Caco-2 (cell line): ENCODE data around the gene ARSK. TPM values are rescaled to one million over a fixed set of nuclear protein-coding genes. Genes with fewer than 3 reads are reported as not detected.

Experiments used
- BruUV-seq: library from RNA; stranded (reverse); fragments of 400-500 nt; replicated peaks from 2 replicates; lab custom pipeline; 2021; lab: Mats Ljungman, UMichigan
- CTCF ChIA-PET: fragments of 300-600 bp; sonication (Branson Sonifier 250); formaldehyde crosslinking; loops from one replicate; lab custom pipeline; 2022; ENCODE audit warnings: antibody characterized with exemption; lab: Charles Lee
- POLR2A ChIA-PET: fragments of 300-600 bp; sonication (Branson Sonifier 250); formaldehyde crosslinking; loops from one replicate; lab custom pipeline; 2022; ENCODE audit warnings: antibody characterized with exemption; lab: Charles Lee
- DNase-seq, 2 experiments: peaks; one replicate each; pipeline versions ENCODE4 v3.0.0 to v3.0.0-alpha.2; 2020 to 2022
- H3K27me3 ChIP-seq: replicated peaks from 2 replicates; pipeline ENCODE4 v1.6.0; 2011; ENCODE audit warnings: low read length; ENCODE audit not compliant: control insufficient read depth, insufficient read depth
- H3K36me3 ChIP-seq: 2 replicates; pipeline ENCODE4 v1.5.1; 2011; ENCODE audit warnings: low read length; ENCODE audit not compliant: control insufficient read depth, insufficient read depth
- H3K4me1 ChIP-seq: fragments of 250-450 bp; sonication (Bioruptor Pico); 2 replicates; pipeline ENCODE4 v1.5.1; 2020; ENCODE audit warnings: mild to moderate bottlenecking
- H3K4me3 ChIP-seq: 2 replicates; pipeline ENCODE4 v1.5.1; 2011; ENCODE audit warnings: low read depth, mild to moderate bottlenecking, control low read depth, low read length
- H3K9me3 ChIP-seq: fragments of 250-450 bp; sonication (Bioruptor Pico); 2 replicates; pipeline ENCODE4 v1.5.1; 2020; ENCODE audit warnings: mild to moderate bottlenecking, moderate library complexity
- H3K27ac Mint-ChIP-seq: one replicate; pipeline ENCODE4 v1.8.0; 2022; ENCODE audit warnings: mixed read lengths; ENCODE audit not compliant: unreplicated experiment
- H3K27me3 Mint-ChIP-seq: one replicate; pipeline ENCODE4 v1.8.0; 2022; ENCODE audit warnings: mixed read lengths; ENCODE audit not compliant: insufficient read depth, unreplicated experiment
- H3K36me3 Mint-ChIP-seq: one replicate; pipeline ENCODE4 v1.8.0; 2022; ENCODE audit warnings: mild to moderate bottlenecking, mixed read lengths; ENCODE audit not compliant: insufficient read depth, unreplicated experiment
- H3K4me1 Mint-ChIP-seq: one replicate; pipeline ENCODE4 v1.8.0; 2022; ENCODE audit warnings: low read depth, mixed read lengths; ENCODE audit not compliant: unreplicated experiment
- H3K4me3 Mint-ChIP-seq: one replicate; pipeline ENCODE4 v1.8.0; 2022; ENCODE audit warnings: mild to moderate bottlenecking, moderate library complexity, mixed read lengths; ENCODE audit not compliant: unreplicated experiment
- H3K9me3 Mint-ChIP-seq: one replicate; pipeline ENCODE4 v1.8.0; 2022; ENCODE audit warnings: mixed read lengths; ENCODE audit not compliant: unreplicated experiment
- intact Hi-C: fragments of 100-400 bp; cut with micrococcal nuclease; formaldehyde crosslinking; loops from one replicate; pipeline ENCODE4 v1.10.0; 2022; ENCODE audit not compliant: unreplicated experiment
- total RNA-seq: library from RNA; stranded (reverse); gene quantifications from 2 replicates; pipeline ENCODE4 v1.2.3, GENCODE V29; 2022
- TF ChIP-seq, protein P1 (sequence below), 2 experiments: fragments of 200-600 bp in 1 of 2; IDR thresholded peaks; 1 replicate in 1 of 2; 2 replicates in 1 of 2; pipeline versions ENCODE4 v1.5.1 to v1.8.0; 2011 to 2022; ENCODE audit warnings: antibody characterized with exemption in 1 of 2, control low read depth in 1 of 2, inconsistent platforms in 1 of 2, low read depth in 1 of 2, low read length in 1 of 2, mild to moderate bottlenecking in 1 of 2, moderate library complexity in 1 of 2; ENCODE audit not compliant: insufficient read depth in 1 of 2, severe bottlenecking in 1 of 2, unreplicated experiment in 1 of 2

ARSK gene
- total RNA-seq, 1 experiment from 2014 or later, result 5.0 TPM

DNA sequence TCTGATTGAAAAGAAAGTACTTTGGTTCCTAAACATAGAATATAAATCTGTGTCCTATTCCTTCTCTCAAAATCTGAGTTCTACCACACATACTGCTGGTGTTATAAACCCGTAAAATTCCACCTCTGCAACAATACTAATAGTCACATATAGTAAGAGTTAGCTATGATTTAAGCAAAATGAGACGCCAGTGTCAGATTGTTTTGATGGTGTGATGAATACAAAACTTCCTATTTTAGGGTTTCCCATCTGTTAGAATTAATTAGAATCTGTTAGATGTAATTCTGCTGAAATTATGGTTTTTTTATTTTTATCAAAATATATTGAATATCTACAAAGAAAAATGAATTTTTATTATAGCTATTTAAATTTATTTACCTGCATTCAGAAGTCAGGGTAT is 26.7 kb downstream of the ARSK start:
- H3K27me3 ChIP-seq, result no peaks in the 10 kb centered on the region
- Mint-ChIP-seq H3K27me3 (no peaks in the 10 kb centered on the region), H3K9me3 (no peaks in the 10 kb centered on the region), H3K36me3 (no peaks in the 10 kb centered on the region), H3K27ac (no peak overlapping the region), H3K4me1 (no peaks in the 10 kb centered on the region), H3K4me3 (no peak overlapping the region)
- no peaks in the 10 kb centered on the region for H3K9me3 ChIP-seq
- ChIA-PET POLR2A (no interaction called here), CTCF (no interaction called here)
- no peak for DNase-seq
- H3K4me1 ChIP-seq, result no peaks in the 10 kb centered on the region
- BruUV-seq, result no TSS peak
- intact Hi-C loops, result no loop called here
- TF ChIP-seq, protein P1, sequence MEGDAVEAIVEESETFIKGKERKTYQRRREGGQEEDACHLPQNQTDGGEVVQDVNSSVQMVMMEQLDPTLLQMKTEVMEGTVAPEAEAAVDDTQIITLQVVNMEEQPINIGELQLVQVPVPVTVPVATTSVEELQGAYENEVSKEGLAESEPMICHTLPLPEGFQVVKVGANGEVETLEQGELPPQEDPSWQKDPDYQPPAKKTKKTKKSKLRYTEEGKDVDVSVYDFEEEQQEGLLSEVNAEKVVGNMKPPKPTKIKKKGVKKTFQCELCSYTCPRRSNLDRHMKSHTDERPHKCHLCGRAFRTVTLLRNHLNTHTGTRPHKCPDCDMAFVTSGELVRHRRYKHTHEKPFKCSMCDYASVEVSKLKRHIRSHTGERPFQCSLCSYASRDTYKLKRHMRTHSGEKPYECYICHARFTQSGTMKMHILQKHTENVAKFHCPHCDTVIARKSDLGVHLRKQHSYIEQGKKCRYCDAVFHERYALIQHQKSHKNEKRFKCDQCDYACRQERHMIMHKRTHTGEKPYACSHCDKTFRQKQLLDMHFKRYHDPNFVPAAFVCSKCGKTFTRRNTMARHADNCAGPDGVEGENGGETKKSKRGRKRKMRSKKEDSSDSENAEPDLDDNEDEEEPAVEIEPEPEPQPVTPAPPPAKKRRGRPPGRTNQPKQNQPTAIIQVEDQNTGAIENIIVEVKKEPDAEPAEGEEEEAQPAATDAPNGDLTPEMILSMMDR (IDR thresholded peaks at IDR 0.05; ENCODE audit: insufficient read depth in 1 of 2, low read depth in 1 of 2, low read length in 1 of 2, severe bottlenecking in 1 of 2, unreplicated experiment in 1 of 2), result no peak
- H3K36me3 ChIP-seq, result no peaks in the 10 kb centered on the region
- H3K4me3 ChIP-seq, result no peak overlapping the region

DNA sequence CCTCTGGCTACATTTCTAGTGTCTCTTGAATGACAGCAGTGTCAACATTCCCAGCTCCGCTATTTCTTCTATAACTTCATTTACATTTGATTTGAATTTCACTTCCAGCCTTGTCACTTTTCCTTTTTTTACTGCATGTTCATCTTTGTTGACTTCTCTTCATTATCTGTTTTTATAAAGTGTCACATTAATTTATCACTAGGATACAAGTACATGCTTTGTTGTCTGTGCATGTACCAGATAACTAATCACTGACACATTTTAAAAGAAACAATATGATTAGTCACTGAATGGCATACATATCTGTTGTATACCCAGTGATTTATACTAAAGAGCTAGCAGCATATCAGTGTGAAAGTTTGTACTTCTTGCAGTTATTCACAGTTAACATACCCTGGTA is 29.1 kb downstream of the ARSK start:
- CTCF ChIA-PET, result no interaction called here
- TF ChIP-seq, protein P1 (IDR thresholded peaks at IDR 0.05; ENCODE audit: insufficient read depth in 1 of 2, low read depth in 1 of 2, low read length in 1 of 2, severe bottlenecking in 1 of 2, unreplicated experiment in 1 of 2), result no peak
- no peaks in the 10 kb centered on the region for H3K36me3 Mint-ChIP-seq
- POLR2A ChIA-PET, result no interaction called here
- H3K4me3 ChIP-seq, result no peak overlapping the region
- intact Hi-C loops, result no loop called here
- H3K27me3 Mint-ChIP-seq, result no peaks in the 10 kb centered on the region
- no peaks in the 10 kb centered on the region for H3K9me3 Mint-ChIP-seq
- no TSS peak for BruUV-seq
- H3K27me3 ChIP-seq, result no peaks in the 10 kb centered on the region
- no peaks in the 10 kb centered on the region for H3K36me3 ChIP-seq
- DNase-seq, result no peak
- no peaks in the 10 kb centered on the region for H3K4me1 Mint-ChIP-seq
- no peaks in the 10 kb centered on the region for H3K4me1 ChIP-seq
- H3K4me3 Mint-ChIP-seq, result no peak overlapping the region
- H3K27ac Mint-ChIP-seq, result no peak overlapping the region
- H3K9me3 ChIP-seq, result no peaks in the 10 kb centered on the region

DNA sequence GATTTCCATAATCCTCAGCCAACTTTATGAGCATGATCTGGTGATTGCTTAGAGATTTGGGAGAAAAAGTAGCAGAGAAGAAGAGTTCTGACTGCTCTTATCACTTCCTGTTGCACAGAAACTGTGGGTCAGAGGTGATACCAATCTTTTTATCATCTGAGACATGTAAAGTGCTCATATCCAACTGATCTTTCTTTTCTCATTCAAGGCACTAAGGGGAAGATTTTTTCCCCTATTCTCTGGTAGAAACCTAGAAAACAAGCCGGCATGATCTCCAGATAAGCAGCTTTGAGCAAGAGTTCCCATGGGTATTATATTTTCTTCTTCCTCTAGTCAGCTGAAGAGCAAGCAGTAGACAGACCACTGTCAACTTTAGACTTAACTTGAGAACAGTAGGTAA is 36.0 kb downstream of the ARSK start:
- intact Hi-C loops, result loop anchor here (1.0 kb wide), 1 partner anchor 13 kb away; no protein-coding TSS in a partner anchor
- Mint-ChIP-seq H3K27me3 (no peaks in the 10 kb centered on the region), H3K27ac (no peak overlapping the region)

More for the DNA sequence above, 36.0 kb downstream of the ARSK start:
- Mint-ChIP-seq H3K36me3 (no peaks in the 10 kb centered on the region), H3K9me3 (no peaks in the 10 kb centered on the region), H3K4me3 (no peak overlapping the region), H3K4me1 (peaks cover 8% of the 10 kb centered on the region)
- BruUV-seq, result no TSS peak
- Histone ChIP-seq H3K9me3 (no peaks in the 10 kb centered on the region), H3K36me3 (no peaks in the 10 kb centered on the region), H3K27me3 (no peaks in the 10 kb centered on the region), H3K4me3 (no peak overlapping the region), H3K4me1 (peaks cover 6% of the 10 kb centered on the region; the same call in 1 of the 2 replicates)
- CTCF ChIA-PET, result no interaction called here
- TF ChIP-seq, protein P1 (IDR thresholded peaks at IDR 0.05; ENCODE audit: insufficient read depth in 1 of 2, low read depth in 1 of 2, low read length in 1 of 2, severe bottlenecking in 1 of 2, unreplicated experiment in 1 of 2), result no peak
- POLR2A ChIA-PET, result no interaction called here
- no peak for DNase-seq
